Liver (tissue), 9 donors: ENCODE data around the gene GBE1. TPM values are rescaled to one million over a fixed set of nuclear protein-coding genes. Genes with fewer than 3 reads are reported as not detected.

Experiments used
- DNase-seq: peaks from one replicate; pipeline ENCODE4 v3.0.0-alpha.2; 2017; ENCODE audit warnings: low spot score
- H3K27ac ChIP-seq, 2 donors: one replicate each; pipeline ENCODE4 v1.7.0; 2013; ENCODE audit warnings: inconsistent platforms in 2 of 2, low read length in 2 of 2, control low read depth in 1 of 2, low read depth in 1 of 2, mild to moderate bottlenecking in 1 of 2
- H3K27me3 ChIP-seq, 4 donors: one replicate each; pipeline versions ENCODE4 v1.6.1 to v1.7.0; 2013; ENCODE audit warnings: low read length in 3 of 4, inconsistent platforms in 1 of 4, mild to moderate bottlenecking in 1 of 4, moderate library complexity in 1 of 4; ENCODE audit not compliant: control insufficient read depth in 4 of 4, insufficient read depth in 4 of 4
- H3K36me3 ChIP-seq, 4 donors: one replicate each; pipeline versions ENCODE4 v1.6.1 to v1.7.0; 2013; ENCODE audit warnings: low read length in 3 of 4, mild to moderate bottlenecking in 3 of 4, low read depth in 1 of 4, moderate library complexity in 1 of 4; ENCODE audit not compliant: control insufficient read depth in 4 of 4, insufficient read depth in 3 of 4
- H3K4me1 ChIP-seq, 4 donors: one replicate each; pipeline versions ENCODE4 v1.6.1 to v1.7.0; 2013; ENCODE audit warnings: low read length in 3 of 4, mild to moderate bottlenecking in 3 of 4, moderate library complexity in 1 of 4; ENCODE audit not compliant: control insufficient read depth in 4 of 4, insufficient read depth in 4 of 4
- H3K4me3 ChIP-seq, 3 donors: one replicate each; pipeline versions ENCODE4 v1.6.1 to v1.7.0; 2013; ENCODE audit warnings: low read length in 3 of 3, control low read depth in 1 of 3, low read depth in 1 of 3, mild to moderate bottlenecking in 1 of 3
- H3K9ac ChIP-seq, 2 donors: one replicate each; pipeline ENCODE4 v1.7.0; 2013; ENCODE audit warnings: low read length in 2 of 2, mild to moderate bottlenecking in 2 of 2, moderate library complexity in 2 of 2, control low read depth in 1 of 2, low read depth in 1 of 2
- H3K9me3 ChIP-seq, 4 donors: one replicate each; pipeline versions ENCODE4 v1.6.1 to v1.7.0; 2013; ENCODE audit warnings: low read length in 3 of 4; ENCODE audit not compliant: control insufficient read depth in 4 of 4
- ATF3 ChIP-seq: IDR thresholded peaks from 2 replicates; pipeline ENCODE4 v1.6.1; 2016; ENCODE audit warnings: antibody characterized with exemption
- EGR1 ChIP-seq, 2 donors: IDR thresholded peaks; 2 replicates each; pipeline ENCODE4 v1.6.1; 2016 to 2018; ENCODE audit warnings: antibody characterized with exemption in 2 of 2, low read depth in 2 of 2
- FOXA1 ChIP-seq: IDR thresholded peaks from 2 replicates; pipeline ENCODE4 v1.6.1; 2016; ENCODE audit warnings: antibody characterized with exemption
- FOXA2 ChIP-seq: IDR thresholded peaks from 2 replicates; pipeline ENCODE4 v1.6.1; 2016; ENCODE audit warnings: antibody characterized with exemption
- GABPA ChIP-seq, 2 donors: IDR thresholded peaks in 1 of 2; conservative IDR thresholded peaks in 1 of 2; 2 replicates each; pipeline ENCODE4 v1.6.1; 2016; ENCODE audit warnings: antibody characterized with exemption in 2 of 2, mild to moderate bottlenecking in 1 of 2, moderate library complexity in 1 of 2
- HNF4A ChIP-seq, 2 donors: conservative IDR thresholded peaks; 2 replicates each; pipeline ENCODE4 v1.6.1; 2016; ENCODE audit warnings: antibody characterized with exemption in 2 of 2, mild to moderate bottlenecking in 2 of 2
- HNF4G ChIP-seq: IDR thresholded peaks from 2 replicates; pipeline ENCODE4 v1.6.1; 2016; ENCODE audit warnings: antibody characterized with exemption
- JUND ChIP-seq, 2 donors: IDR thresholded peaks; 2 replicates each; pipeline ENCODE4 v1.6.1; 2016; ENCODE audit warnings: antibody characterized with exemption in 2 of 2
- NR2F2 ChIP-seq: IDR thresholded peaks from 2 replicates; pipeline ENCODE4 v1.6.1; 2016; ENCODE audit warnings: antibody characterized with exemption
- RAD21 ChIP-seq, 2 donors: IDR thresholded peaks; 2 replicates each; pipeline ENCODE4 v1.6.1; 2016; ENCODE audit warnings: antibody characterized with exemption in 2 of 2, mild to moderate bottlenecking in 2 of 2
- RXRA ChIP-seq, 2 donors: IDR thresholded peaks; 2 replicates each; pipeline ENCODE4 v1.6.1; 2017 to 2018; ENCODE audit warnings: antibody characterized with exemption in 2 of 2, mild to moderate bottlenecking in 1 of 2
- SP1 ChIP-seq: IDR thresholded peaks from 2 replicates; pipeline ENCODE4 v1.6.1; 2018; ENCODE audit warnings: antibody characterized with exemption, mild to moderate bottlenecking
- TAF1 ChIP-seq: conservative IDR thresholded peaks from 2 replicates; pipeline ENCODE4 v1.6.1; 2016; ENCODE audit warnings: antibody characterized with exemption, mild to moderate bottlenecking
- YY1 ChIP-seq: IDR thresholded peaks from 2 replicates; pipeline ENCODE4 v1.6.1; 2016; ENCODE audit warnings: antibody characterized with exemption, mild to moderate bottlenecking
- WGBS: extraction: QIAGEN DNeasy Blood & Tissue Kit; methylation state at CpG from one replicate; pipeline ENCODE4 v1.1.7; 2013; 5-methylcytosine and 5-hydroxymethylcytosine counted together
- polyA plus RNA-seq, 2 donors: library from polyadenylated mRNA; stranded (reverse) in 1 of 2; unstranded in 1 of 2; fragments of 200-250 nt in 1 of 2; fragments of >200 nt in 1 of 2; fragmentation: Nextera tagmentation in 1 of 2; extraction: Ambion mirVana in 1 of 2; gene quantifications; one replicate each; pipeline versions ENCODE4 v1.2.1 to v1.2.3, GENCODE V29; 2013 to 2015
- total RNA-seq, 2 donors: library from RNA; depleted of rRNA; stranded (reverse); fragments of >200 nt; gene quantifications; one replicate each; pipeline ENCODE4 v1.2.3, GENCODE V29; 2014
- TF ChIP-seq, protein P1 (sequence below): fragments of 150-350 bp; IDR thresholded peaks from 2 replicates; pipeline ENCODE4 v1.5.1; 2017; ENCODE audit warnings: improper control_type of control experiment, low read depth, low read length; ENCODE audit not compliant: missing input control
- TF ChIP-seq, protein P2 (sequence below): IDR thresholded peaks from 2 replicates; pipeline ENCODE4 v1.6.1; 2016; ENCODE audit warnings: antibody characterized with exemption, mild to moderate bottlenecking
- TF ChIP-seq, protein P3 (sequence below): IDR thresholded peaks from 2 replicates; pipeline ENCODE4 v1.6.1; 2016; ENCODE audit warnings: antibody characterized with exemption
- TF ChIP-seq, protein P4 (sequence below): IDR thresholded peaks from 2 replicates; pipeline ENCODE4 v1.6.1; 2016; ENCODE audit warnings: antibody characterized with exemption
- donor health status: healthy.
- donor health status: healthy.
- donor health status: healthy.
- donor health status: healthy.
- donor health status: healthy.

GBE1 gene
- total and polyA plus RNA-seq, 4 donors, result 22.5 to 95.6 (median 25.8) TPM

DNA sequence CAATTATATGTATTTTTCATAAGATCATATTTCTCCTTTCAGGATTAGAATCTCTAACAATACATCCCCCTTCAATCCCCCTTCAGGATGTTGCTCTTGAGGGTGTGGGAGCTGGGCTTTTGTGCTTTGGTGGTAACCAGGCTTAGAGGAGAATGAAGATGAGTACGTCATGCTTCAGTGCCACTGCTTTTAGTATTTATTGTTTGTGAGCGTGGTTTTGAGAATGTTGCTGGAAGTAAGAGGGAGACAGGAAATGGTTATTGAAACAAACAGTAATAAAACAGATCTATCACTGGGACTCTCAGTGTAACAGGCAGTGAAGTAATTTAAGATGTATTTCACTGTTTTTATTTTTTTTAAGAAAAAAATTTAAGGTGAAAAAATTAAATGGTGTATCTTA lies 35.3 kb downstream of the GBE1 start:
- Histone ChIP-seq H3K9me3 (no peaks in the 10 kb centered on the region), H3K4me3 (no peak overlapping the region), H3K4me1 (peaks cover 5 to 31% (median 15%) of the 10 kb centered on the region in 4 donors), H3K9ac (no peak overlapping the region), H3K27me3 (no peaks in the 10 kb centered on the region), H3K36me3 (no peaks in the 10 kb centered on the region), H3K27ac (no peak overlapping the region)
- DNase-seq, result no peak
- TF ChIP-seq, protein P1, sequence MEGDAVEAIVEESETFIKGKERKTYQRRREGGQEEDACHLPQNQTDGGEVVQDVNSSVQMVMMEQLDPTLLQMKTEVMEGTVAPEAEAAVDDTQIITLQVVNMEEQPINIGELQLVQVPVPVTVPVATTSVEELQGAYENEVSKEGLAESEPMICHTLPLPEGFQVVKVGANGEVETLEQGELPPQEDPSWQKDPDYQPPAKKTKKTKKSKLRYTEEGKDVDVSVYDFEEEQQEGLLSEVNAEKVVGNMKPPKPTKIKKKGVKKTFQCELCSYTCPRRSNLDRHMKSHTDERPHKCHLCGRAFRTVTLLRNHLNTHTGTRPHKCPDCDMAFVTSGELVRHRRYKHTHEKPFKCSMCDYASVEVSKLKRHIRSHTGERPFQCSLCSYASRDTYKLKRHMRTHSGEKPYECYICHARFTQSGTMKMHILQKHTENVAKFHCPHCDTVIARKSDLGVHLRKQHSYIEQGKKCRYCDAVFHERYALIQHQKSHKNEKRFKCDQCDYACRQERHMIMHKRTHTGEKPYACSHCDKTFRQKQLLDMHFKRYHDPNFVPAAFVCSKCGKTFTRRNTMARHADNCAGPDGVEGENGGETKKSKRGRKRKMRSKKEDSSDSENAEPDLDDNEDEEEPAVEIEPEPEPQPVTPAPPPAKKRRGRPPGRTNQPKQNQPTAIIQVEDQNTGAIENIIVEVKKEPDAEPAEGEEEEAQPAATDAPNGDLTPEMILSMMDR, result no peak
- TF ChIP-seq RXRA (IDR thresholded peaks at IDR 0.05) (no peak), TAF1 (no peak), FOXA2 (no peak), HNF4G (no peak), HNF4A (conservative IDR thresholded peaks at IDR 0.05) (no peak), SP1 (no peak), NR2F2 (no peak), GABPA (IDR thresholded peaks at IDR 0.05 in 1 of 2, conservative IDR thresholded peaks at IDR 0.05 in 1 of 2) (no peak), FOXA1 (no peak), EGR1 (IDR thresholded peaks at IDR 0.05; ENCODE audit: low read depth in 2 of 2) (no peak), JUND (IDR thresholded peaks at IDR 0.05) (no peak), ATF3 (no peak), YY1 (no peak), RAD21 (IDR thresholded peaks at IDR 0.05) (no peak)
- TF ChIP-seq, protein P2, sequence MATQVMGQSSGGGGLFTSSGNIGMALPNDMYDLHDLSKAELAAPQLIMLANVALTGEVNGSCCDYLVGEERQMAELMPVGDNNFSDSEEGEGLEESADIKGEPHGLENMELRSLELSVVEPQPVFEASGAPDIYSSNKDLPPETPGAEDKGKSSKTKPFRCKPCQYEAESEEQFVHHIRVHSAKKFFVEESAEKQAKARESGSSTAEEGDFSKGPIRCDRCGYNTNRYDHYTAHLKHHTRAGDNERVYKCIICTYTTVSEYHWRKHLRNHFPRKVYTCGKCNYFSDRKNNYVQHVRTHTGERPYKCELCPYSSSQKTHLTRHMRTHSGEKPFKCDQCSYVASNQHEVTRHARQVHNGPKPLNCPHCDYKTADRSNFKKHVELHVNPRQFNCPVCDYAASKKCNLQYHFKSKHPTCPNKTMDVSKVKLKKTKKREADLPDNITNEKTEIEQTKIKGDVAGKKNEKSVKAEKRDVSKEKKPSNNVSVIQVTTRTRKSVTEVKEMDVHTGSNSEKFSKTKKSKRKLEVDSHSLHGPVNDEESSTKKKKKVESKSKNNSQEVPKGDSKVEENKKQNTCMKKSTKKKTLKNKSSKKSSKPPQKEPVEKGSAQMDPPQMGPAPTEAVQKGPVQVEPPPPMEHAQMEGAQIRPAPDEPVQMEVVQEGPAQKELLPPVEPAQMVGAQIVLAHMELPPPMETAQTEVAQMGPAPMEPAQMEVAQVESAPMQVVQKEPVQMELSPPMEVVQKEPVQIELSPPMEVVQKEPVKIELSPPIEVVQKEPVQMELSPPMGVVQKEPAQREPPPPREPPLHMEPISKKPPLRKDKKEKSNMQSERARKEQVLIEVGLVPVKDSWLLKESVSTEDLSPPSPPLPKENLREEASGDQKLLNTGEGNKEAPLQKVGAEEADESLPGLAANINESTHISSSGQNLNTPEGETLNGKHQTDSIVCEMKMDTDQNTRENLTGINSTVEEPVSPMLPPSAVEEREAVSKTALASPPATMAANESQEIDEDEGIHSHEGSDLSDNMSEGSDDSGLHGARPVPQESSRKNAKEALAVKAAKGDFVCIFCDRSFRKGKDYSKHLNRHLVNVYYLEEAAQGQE, result no peak
- TF ChIP-seq, protein P3, sequence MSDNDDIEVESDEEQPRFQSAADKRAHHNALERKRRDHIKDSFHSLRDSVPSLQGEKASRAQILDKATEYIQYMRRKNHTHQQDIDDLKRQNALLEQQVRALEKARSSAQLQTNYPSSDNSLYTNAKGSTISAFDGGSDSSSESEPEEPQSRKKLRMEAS, result no peak
- TF ChIP-seq, protein P4, sequence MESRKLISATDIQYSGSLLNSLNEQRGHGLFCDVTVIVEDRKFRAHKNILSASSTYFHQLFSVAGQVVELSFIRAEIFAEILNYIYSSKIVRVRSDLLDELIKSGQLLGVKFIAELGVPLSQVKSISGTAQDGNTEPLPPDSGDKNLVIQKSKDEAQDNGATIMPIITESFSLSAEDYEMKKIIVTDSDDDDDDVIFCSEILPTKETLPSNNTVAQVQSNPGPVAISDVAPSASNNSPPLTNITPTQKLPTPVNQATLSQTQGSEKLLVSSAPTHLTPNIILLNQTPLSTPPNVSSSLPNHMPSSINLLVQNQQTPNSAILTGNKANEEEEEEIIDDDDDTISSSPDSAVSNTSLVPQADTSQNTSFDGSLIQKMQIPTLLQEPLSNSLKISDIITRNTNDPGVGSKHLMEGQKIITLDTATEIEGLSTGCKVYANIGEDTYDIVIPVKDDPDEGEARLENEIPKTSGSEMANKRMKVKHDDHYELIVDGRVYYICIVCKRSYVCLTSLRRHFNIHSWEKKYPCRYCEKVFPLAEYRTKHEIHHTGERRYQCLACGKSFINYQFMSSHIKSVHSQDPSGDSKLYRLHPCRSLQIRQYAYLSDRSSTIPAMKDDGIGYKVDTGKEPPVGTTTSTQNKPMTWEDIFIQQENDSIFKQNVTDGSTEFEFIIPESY, result no peak
- WGBS, result 88% methylated on average over 2 of the region's 2 CpGs
